ENCODE data around the gene BRD7.

BRD7 gene

GRCh38 chr16:50371936-50372595 lies 3.3 kb upstream of the BRD7 start:
- H3K36me3 ChIP-seq (ENCODE audit: control insufficient read depth, insufficient read depth, low read length), result peaks cover 4% of the 10 kb centered on the region
- H3K27ac ChIP-seq (ENCODE audit: low read depth, low read length, severe bottlenecking), result no peak overlapping the region
- H3K9me3 ChIP-seq (ENCODE audit: control insufficient read depth, low read length), result peaks cover 6% of the 10 kb centered on the region
- no peak overlapping the region for H3K4me3 ChIP-seq (ENCODE audit: extremely low read depth, insufficient read depth, low read length, poor library complexity, severe bottlenecking)
- H3K4me1 ChIP-seq (ENCODE audit: control insufficient read depth, insufficient read depth, low read length, poor library complexity, severe bottlenecking), result peaks cover 9% of the 10 kb centered on the region
- 79 to 89% methylated on average over 2 to 3 of the region's 7 CpGs for WGBS, 2 experiments (ENCODE audit: insufficient coverage in 2 of 2)

- Histone ChIP-seq H3K4me3 (ENCODE audit: extremely low read depth, insufficient read depth, low read length, poor library complexity, severe bottlenecking) (no peak overlapping the region), H3K36me3 (ENCODE audit: control insufficient read depth, insufficient read depth, low read length) (peaks cover 12% of the 10 kb centered on the region), H3K4me1 (ENCODE audit: control insufficient read depth, insufficient read depth, low read length, poor library complexity, severe bottlenecking) (peaks cover 9% of the 10 kb centered on the region), H3K9me3 (ENCODE audit: control insufficient read depth, low read length) (peaks cover 6% of the 10 kb centered on the region), H3K27ac (ENCODE audit: low read depth, low read length, severe bottlenecking) (no peak overlapping the region)
- 89 to 95% methylated on average over 2 to 3 of the region's 4 CpGs for WGBS, 2 experiments (ENCODE audit: insufficient coverage in 2 of 2)
Observed at GRCh38 chr16:50371036-50371716, 2.4 kb upstream of the BRD7 start.

GRCh38 chr16:50369133-50369804 lies 481 bp upstream of the BRD7 start:
- H3K36me3 ChIP-seq (ENCODE audit: control insufficient read depth, insufficient read depth, low read length), result peaks cover 31% of the 10 kb centered on the region
- peak overlapping the region; percentile 23 for H3K27ac ChIP-seq (ENCODE audit: low read depth, low read length, severe bottlenecking)
- WGBS, 2 experiments (ENCODE audit: insufficient coverage in 2 of 2), result 15 to 19% methylated on average over 4 of the region's 7 CpGs
- H3K4me1 ChIP-seq (ENCODE audit: control insufficient read depth, insufficient read depth, low read length, poor library complexity, severe bottlenecking), result peaks cover 9% of the 10 kb centered on the region
- H3K9me3 ChIP-seq (ENCODE audit: control insufficient read depth, low read length), result peaks cover 6% of the 10 kb centered on the region
- peak overlapping the region; percentile 26 for H3K4me3 ChIP-seq (ENCODE audit: extremely low read depth, insufficient read depth, low read length, poor library complexity, severe bottlenecking)

GRCh38 chr16:50367777-50368409 lies 895 bp downstream of the BRD7 start:
- peaks cover 43% of the 10 kb centered on the region for H3K36me3 ChIP-seq (ENCODE audit: control insufficient read depth, insufficient read depth, low read length)
- H3K9me3 ChIP-seq (ENCODE audit: control insufficient read depth, low read length), result peaks cover 6% of the 10 kb centered on the region
- 13 to 17% methylated on average over 9 to 11 of the region's 23 CpGs for WGBS, 2 experiments (ENCODE audit: insufficient coverage in 2 of 2)
- H3K4me3 ChIP-seq (ENCODE audit: extremely low read depth, insufficient read depth, low read length, poor library complexity, severe bottlenecking), result peak overlapping the region; percentile 88
- H3K4me1 ChIP-seq (ENCODE audit: control insufficient read depth, insufficient read depth, low read length, poor library complexity, severe bottlenecking), result peaks cover 9% of the 10 kb centered on the region
- H3K27ac ChIP-seq (ENCODE audit: low read depth, low read length, severe bottlenecking), result peak overlapping the region; percentile 53

GRCh38 chr16:50365791-50366575 lies 2.8 kb downstream of the BRD7 start:
- Histone ChIP-seq H3K27ac (ENCODE audit: low read depth, low read length, severe bottlenecking) (no peak overlapping the region), H3K9me3 (ENCODE audit: control insufficient read depth, low read length) (peaks cover 3% of the 10 kb centered on the region), H3K4me3 (ENCODE audit: extremely low read depth, insufficient read depth, low read length, poor library complexity, severe bottlenecking) (no peak overlapping the region), H3K4me1 (ENCODE audit: control insufficient read depth, insufficient read depth, low read length, poor library complexity, severe bottlenecking) (peaks cover 9% of the 10 kb centered on the region), H3K36me3 (ENCODE audit: control insufficient read depth, insufficient read depth, low read length) (peaks cover 60% of the 10 kb centered on the region)
- WGBS, 2 experiments (ENCODE audit: insufficient coverage in 2 of 2), result 83% methylated on average over 1 of the region's 2 CpGs; no CpG with 5 or more reads in 1 of the 2 experiments

GRCh38 chr16:50363656-50364055 lies 5.1 kb downstream of the BRD7 start:
- Histone ChIP-seq H3K36me3 (ENCODE audit: control insufficient read depth, insufficient read depth, low read length) (peaks cover 81% of the 10 kb centered on the region), H3K27ac (ENCODE audit: low read depth, low read length, severe bottlenecking) (no peak overlapping the region), H3K9me3 (ENCODE audit: control insufficient read depth, low read length) (no peaks in the 10 kb centered on the region), H3K4me1 (ENCODE audit: control insufficient read depth, insufficient read depth, low read length, poor library complexity, severe bottlenecking) (peaks cover 5% of the 10 kb centered on the region), H3K4me3 (ENCODE audit: extremely low read depth, insufficient read depth, low read length, poor library complexity, severe bottlenecking) (no peak overlapping the region)
- WGBS, 2 experiments (ENCODE audit: insufficient coverage in 2 of 2), result 100% methylated on average over 1 of the region's 10 CpGs; no CpG with 5 or more reads in 1 of the 2 experiments

GRCh38 chr16:50360779-50361178 lies 8.0 kb downstream of the BRD7 start:
- no peak overlapping the region for H3K4me3 ChIP-seq (ENCODE audit: extremely low read depth, insufficient read depth, low read length, poor library complexity, severe bottlenecking)
- H3K27ac ChIP-seq (ENCODE audit: low read depth, low read length, severe bottlenecking), result no peak overlapping the region
- H3K9me3 ChIP-seq (ENCODE audit: control insufficient read depth, low read length), result no peaks in the 10 kb centered on the region
- H3K4me1 ChIP-seq (ENCODE audit: control insufficient read depth, insufficient read depth, low read length, poor library complexity, severe bottlenecking), result no peaks in the 10 kb centered on the region
- WGBS, 2 experiments (ENCODE audit: insufficient coverage in 2 of 2), result 80 to 100% methylated on average over 1 of the region's 3 CpGs
- peaks cover 88% of the 10 kb centered on the region for H3K36me3 ChIP-seq (ENCODE audit: control insufficient read depth, insufficient read depth, low read length)

- H3K9me3 ChIP-seq (ENCODE audit: control insufficient read depth, low read length), result no peaks in the 10 kb centered on the region
- no peak overlapping the region for H3K4me3 ChIP-seq (ENCODE audit: extremely low read depth, insufficient read depth, low read length, poor library complexity, severe bottlenecking)
- no peak overlapping the region for H3K27ac ChIP-seq (ENCODE audit: low read depth, low read length, severe bottlenecking)
- 87 to 96% methylated on average over 4 to 5 of the region's 6 CpGs for WGBS, 2 experiments (ENCODE audit: insufficient coverage in 2 of 2)
- peaks cover 82% of the 10 kb centered on the region for H3K36me3 ChIP-seq (ENCODE audit: control insufficient read depth, insufficient read depth, low read length)
- no peaks in the 10 kb centered on the region for H3K4me1 ChIP-seq (ENCODE audit: control insufficient read depth, insufficient read depth, low read length, poor library complexity, severe bottlenecking)
Observed at GRCh38 chr16:50360033-50360778, 8.6 kb downstream of the BRD7 start.

GRCh38 chr16:50359626-50360025 lies 9.2 kb downstream of the BRD7 start:
- H3K9me3 ChIP-seq (ENCODE audit: control insufficient read depth, low read length), result no peaks in the 10 kb centered on the region
- WGBS, 2 experiments (ENCODE audit: insufficient coverage in 2 of 2), result no CpG with 5 or more reads among the region's 1 CpG
- peaks cover 78% of the 10 kb centered on the region for H3K36me3 ChIP-seq (ENCODE audit: control insufficient read depth, insufficient read depth, low read length)
- no peak overlapping the region for H3K4me3 ChIP-seq (ENCODE audit: extremely low read depth, insufficient read depth, low read length, poor library complexity, severe bottlenecking)
- H3K4me1 ChIP-seq (ENCODE audit: control insufficient read depth, insufficient read depth, low read length, poor library complexity, severe bottlenecking), result no peaks in the 10 kb centered on the region
- no peak overlapping the region for H3K27ac ChIP-seq (ENCODE audit: low read depth, low read length, severe bottlenecking)

All from mesodermal cell (in vitro differentiated cells).